Measurements from ENCODE around the gene PEAR1.

Gene PEAR1

DNA sequence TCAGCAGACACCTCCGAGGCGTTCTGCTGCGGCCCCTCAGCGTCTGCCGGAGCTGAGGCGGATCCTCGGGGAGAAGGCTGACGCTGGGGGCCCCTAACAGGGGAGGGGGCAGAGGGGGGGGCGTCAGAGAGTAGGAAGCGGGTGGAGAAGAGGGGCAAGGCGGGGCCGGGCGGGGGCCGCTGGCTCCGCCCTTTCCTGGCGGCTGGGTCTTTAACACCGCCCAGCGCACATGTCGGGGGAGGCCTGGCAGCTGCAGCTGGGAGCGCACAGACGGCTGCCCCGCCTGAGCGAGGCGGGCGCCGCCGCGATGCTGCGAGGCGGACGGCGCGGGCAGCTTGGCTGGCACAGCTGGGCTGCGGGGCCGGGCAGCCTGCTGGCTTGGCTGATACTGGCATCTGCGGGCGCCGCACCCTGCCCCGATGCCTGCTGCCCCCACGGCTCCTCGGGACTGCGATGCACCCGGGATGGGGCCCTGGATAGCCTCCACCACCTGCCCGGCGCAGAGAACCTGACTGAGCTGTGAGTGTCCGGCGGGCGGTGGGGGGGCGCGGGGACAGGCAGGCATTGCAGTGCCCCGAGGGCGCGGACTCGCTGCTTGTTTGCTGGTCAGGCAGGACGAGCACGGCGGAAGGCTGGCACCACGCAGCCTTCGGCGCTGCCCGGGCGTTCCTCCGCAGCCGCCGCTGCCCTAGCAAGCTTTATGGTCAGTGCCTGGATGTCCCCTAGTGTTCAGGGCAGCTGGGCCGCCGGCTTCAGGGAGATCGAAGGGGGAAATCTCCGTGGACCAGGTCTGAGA lies 32.7 kb upstream of the PEAR1 start, which contains the start of gene NTRK1:
TSS of gene NTRK1 (plus strand) at position 238 of the 796 bp plus-strand sequence. CDS start at position 308, 70 bp downstream.
- DNase-seq: no peak

DNA sequence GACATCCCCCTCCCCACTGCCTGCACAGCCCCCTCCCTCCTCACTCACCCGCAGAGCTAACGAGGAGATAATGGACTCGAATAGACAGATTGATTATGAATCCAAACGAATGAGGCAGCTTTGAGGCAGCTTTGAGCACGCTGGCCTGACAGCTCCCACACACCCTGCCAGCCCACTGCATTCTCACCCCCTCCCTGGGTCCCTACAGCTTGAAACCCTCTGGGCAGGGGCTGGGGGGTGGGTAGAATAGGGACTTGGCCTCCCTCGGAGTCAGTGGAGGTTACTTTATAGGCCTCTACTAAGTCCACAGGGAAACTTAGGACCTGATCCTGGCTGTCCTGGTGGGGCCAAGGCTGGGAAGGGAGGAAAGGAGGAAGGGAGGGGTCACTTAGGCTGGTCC lies 30.9 kb upstream of the PEAR1 start:
- DNase-seq: no peak

DNA sequence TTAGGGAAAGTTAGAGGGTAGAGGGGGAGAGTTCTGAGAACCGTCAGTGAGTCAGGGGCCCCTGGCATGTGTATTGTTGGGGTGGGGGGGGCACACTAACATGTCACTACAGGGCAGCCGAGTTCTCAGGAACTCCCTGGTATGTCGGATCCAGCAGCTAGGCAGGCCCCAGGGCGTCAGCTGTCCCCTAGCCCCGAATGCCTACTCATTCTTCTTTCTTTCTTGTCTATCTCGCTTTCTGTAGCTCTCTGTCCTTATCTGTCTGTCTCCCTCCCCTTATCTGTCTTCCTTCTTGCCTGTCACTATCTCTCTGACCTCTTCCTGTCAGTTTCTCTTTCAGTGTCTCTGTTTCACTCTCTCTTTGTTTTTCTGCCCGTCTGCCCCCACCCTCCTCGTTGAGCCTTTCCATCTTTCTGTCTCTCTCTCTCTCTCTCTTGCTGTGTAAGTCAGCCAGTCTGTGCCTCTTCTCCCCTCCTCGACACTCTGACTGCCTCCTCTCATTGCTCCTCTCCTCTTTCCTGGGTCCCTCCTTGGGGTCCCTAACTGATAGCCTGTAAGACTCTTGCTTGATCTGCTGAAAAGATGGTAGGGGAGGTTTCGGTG lies 30.4 kb upstream of the PEAR1 start:
- DNase-seq: no peak

DNA sequence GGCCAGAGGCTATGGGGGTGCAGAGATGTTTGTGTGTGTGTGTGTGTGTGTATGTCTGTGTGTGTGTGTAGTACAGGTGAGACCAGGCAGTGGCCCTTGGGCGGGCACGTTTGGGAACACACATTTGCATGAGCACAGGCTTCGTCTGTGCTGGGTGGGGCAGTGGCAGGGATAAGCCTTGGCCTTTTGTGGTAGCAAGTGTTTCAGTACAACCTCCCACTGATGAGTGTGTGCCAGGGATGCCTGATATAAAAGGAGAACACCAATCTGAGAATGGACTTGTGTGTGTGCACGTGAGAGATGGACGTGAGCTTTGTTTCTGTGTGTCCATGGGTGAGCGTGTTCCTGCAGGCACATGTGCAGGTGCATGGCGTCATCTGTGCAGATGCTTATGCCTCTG lies 29.9 kb upstream of the PEAR1 start:
- DNase-seq: no peak

DNA sequence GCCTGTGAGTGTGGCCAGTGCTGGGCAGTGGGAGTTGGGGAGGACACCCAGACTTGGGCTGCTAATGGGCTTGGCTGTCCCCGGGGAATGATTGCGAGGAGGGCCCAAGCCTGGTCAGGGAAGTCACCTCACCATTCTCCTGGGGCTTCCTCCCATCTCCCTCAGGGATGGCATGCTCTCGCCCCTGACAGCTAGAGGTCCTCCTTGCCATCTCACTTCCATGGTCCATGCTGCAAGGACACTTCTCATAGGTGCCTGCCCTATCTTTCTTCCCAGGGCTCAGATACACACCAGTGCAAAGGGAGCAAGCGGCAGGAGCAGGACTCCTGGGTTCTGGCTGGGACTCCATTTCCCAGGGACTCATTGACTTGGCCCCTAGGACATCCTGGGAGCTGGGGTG lies 28.7 kb upstream of the PEAR1 start:
- DNase-seq: no peak

DNA sequence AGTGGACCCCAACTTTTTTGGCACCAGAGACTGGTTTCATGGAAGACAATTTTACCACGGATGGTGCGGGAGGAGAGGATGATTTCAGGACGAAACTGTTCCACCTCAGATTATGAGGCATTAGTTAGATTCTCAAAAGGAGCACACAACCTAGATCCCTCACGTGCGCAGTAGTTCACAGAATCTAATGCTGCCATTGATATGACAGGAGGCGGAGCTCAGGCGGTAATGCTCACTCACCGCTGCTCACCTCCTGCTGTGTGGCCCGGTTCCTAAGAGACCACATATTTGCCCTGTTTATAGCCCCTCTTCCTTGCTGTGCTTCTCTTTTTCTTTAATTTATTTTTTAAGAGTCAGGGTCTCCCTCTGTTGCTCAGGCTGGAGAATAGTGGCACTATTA lies 28.3 kb upstream of the PEAR1 start:
- DNase-seq: no peak

DNA sequence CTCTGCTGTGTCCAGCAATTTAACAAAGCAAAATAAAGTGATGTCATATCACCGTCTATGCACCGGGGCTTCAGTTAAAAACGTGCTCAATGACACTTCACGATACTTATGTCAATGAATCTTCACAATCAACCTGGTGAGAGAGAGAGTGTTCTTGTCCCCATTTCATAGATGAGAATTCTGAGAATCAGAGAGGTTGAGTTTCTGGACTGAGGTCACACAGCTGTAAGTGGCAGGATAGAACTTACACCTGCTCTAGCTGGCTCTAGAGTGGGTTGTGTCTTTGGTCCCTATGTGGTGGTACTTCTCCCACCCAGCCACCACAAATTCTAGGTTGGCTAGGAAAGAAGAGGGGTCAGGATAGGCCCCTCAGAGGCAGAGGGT lies 27.7 kb upstream of the PEAR1 start:
- no peak for DNase-seq

DNA sequence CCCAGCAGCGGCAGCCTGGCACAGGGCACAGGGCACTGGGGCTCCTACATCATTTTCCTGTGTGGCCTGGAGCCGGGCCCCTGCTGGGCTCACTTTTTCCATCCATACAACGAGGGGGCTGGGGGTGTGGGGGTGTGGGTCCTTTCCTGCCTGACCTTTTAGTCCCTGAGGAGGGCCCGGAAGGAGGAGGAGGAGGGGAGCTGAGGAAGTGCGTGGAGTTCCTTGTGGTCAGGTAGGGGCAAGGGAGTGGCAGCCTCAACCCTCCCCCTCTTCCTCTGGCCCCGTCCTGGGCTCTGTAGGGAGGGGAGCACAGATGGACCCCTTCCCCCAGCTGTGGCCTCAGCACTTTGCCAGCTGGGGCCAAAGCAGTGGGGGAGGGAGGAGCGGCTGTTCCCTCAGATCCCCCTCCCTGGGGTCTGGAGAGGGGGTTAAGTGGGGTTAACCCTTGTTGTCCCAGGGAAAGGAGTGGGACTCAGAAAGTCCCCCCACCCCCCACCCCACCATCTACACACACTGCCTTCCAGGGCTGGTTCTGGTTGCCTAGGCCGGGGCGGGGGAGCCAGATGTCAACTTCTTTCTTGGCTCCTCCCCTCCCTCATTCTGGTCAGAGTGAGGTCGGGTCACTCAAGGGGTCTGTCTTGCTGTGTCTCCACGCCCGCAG lies 27.1 kb upstream of the PEAR1 start:
- no peak for DNase-seq

DNA sequence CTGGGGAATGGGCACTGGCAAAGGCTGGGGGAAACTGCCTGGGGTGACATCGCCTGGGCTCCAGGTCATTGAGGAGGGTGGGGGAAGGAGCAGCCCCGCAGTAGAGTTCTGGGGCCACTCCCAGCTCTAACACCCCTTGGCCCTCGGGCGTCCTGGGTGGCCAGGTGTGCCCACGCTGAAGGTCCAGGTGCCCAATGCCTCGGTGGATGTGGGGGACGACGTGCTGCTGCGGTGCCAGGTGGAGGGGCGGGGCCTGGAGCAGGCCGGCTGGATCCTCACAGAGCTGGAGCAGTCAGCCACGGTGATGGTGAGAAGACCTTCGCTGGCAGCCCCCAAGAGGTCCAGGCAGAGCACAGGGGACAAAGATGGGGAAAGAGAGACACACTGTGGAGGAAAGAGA lies 25.2 kb upstream of the PEAR1 start:
- no peak for DNase-seq

DNA sequence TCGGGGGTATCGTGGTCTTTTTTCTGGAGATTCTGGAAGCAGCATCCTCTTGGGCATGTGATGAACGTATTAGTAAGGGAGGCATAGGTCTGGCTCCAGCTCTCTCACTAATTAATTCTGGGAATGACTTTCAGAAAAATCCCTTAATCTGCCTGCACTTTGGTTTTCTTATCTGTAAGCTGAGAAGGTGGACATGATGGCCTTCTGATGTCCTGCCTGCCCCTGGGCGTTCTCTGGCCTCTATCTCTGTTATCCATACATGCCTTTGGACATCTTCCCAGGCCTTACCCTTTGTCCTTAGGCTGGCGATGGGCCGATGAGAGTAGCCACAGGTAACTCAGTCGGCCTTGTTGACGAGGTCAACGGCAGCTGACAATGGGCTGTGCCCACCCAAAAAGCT lies 24.1 kb upstream of the PEAR1 start:
- DNase-seq: no peak

DNA sequence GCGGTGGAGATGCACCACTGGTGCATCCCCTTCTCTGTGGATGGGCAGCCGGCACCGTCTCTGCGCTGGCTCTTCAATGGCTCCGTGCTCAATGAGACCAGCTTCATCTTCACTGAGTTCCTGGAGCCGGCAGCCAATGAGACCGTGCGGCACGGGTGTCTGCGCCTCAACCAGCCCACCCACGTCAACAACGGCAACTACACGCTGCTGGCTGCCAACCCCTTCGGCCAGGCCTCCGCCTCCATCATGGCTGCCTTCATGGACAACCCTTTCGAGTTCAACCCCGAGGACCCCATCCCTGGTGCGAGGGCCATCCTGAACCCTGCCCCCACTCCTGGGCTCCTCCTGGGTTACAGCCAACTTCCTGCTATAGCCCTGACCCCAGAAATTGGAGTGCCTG lies 19.9 kb upstream of the PEAR1 start:
- DNase-seq: no peak

DNA sequence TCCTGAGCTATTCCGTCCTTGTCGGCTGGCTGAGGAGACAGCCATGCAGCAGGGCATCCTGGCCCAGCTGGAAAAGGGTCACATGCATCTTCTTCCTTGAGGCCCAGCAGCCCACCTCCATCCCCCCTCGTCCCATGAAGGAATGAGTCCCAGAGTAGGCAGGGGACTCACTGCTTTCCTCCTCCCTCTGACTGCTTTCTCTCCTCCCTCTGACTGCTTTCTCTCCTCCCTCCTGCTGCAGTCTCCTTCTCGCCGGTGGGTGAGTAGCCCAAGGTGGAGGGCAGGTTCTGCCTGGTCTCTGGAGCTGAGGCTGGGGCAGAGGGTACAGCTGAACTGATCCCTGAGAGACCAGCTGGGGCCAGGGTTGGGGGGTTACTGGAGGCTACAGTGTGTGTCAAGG lies 19.4 kb upstream of the PEAR1 start:
- DNase-seq: no peak

DNA sequence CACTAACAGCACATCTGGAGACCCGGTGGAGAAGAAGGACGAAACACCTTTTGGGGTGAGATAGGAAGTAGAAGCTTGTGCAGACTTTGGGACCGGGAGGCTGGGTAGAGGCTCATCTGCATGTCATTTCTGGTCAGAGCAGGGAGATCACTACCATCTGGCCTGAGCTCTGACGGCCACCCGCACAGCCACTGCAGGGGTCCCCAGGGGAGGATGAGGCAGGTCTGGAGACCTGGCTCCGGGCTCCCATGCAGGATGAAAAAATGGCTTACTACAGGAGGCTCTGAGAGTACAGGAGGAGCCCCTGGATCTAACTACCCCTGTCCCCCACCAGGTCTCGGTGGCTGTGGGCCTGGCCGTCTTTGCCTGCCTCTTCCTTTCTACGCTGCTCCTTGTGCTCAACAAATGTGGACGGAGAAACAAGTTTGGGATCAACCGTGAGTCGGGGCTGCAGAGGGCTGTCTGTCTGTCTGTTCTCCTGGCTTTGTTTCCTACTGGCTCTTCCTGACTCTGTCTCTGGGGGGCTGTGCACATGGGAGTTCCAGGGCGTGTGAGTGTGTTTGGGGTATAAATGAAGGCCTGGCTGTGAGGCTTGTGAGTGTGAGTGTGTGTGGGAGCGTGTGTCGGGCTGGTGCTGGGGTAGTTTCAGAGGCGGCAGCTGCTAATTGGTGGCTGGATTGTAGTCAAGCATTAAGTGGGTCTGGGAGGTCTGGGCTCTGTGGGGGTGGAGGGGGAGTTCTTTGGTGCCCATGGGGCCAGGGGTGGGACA lies 18.8 kb upstream of the PEAR1 start:
- no peak for DNase-seq

DNA sequence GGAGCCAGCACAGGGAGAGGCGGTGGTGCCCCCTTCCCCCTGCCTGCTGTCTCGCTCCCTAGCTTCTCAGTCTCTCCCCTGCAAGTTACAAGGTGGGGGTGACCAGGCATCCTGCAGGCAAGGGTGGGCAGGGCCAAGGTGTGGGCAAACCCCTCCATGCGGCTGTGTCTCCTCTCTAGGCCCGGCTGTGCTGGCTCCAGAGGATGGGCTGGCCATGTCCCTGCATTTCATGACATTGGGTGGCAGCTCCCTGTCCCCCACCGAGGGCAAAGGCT lies 18.2 kb upstream of the PEAR1 start:
- no peak for DNase-seq

DNA sequence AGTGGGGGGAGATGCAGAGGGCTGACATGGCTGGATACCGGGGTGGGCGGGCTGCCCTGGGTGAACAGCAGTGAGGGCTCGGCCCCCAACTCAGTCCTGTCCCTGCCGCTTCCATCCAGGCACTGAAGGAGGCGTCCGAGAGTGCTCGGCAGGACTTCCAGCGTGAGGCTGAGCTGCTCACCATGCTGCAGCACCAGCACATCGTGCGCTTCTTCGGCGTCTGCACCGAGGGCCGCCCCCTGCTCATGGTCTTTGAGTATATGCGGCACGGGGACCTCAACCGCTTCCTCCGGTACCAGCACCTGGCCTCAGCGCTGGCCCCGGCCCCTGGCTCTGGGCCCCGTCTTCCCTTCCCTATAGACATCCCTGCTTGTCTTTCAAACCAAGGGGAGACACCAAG lies 17.2 kb upstream of the PEAR1 start:
- DNase-seq: no peak

DNA sequence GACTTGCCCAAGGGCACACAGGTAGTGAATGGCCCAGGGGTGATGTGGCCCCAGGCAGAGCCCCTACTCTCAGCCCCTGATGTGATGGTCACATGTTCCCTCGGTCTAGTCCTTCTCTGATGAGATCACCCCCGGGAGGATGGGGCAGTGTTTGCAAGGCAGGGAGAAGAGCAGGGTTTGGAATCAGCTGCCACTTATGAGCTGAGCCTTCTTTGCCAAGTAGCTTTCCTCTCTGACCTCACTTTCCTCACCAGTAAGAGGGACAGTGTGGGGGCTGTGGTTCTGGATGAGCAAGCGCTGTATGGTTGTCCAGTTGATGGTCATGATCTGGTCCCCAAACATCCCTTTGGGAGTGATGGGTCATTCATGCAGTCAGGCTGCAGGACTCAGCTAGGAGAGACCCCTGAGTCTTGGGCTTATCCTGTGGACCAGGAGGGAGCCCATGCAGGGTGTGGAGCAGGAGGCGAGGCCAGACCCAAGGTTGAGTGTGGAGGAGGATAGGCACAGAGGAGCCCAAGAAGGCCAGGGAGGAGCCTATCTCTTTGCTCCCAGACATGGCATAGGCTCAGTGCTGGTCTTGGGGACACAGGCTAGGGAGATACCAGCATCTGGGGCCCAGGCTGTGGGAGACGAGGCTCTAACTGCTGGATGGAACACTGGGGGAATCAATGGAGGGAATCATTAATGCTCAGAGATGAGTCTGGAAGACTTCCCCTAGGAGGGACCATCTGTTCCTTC lies 15.9 kb upstream of the PEAR1 start:
- DNase-seq: no peak

DNA sequence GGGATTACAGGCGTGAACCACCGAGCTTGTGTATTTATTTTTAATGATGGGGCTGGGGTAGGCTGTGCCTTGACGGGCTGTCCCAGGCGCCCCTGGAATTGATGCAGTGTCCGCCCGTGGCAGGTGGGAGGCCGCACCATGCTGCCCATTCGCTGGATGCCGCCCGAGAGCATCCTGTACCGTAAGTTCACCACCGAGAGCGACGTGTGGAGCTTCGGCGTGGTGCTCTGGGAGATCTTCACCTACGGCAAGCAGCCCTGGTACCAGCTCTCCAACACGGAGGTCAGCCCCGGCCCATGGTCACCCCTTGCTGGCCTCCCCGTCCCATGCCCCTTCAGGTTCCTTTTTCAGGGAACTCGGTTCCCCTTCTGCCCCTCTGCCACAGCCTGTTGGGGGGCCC lies 13.6 kb upstream of the PEAR1 start:
- no peak for DNase-seq

DNA sequence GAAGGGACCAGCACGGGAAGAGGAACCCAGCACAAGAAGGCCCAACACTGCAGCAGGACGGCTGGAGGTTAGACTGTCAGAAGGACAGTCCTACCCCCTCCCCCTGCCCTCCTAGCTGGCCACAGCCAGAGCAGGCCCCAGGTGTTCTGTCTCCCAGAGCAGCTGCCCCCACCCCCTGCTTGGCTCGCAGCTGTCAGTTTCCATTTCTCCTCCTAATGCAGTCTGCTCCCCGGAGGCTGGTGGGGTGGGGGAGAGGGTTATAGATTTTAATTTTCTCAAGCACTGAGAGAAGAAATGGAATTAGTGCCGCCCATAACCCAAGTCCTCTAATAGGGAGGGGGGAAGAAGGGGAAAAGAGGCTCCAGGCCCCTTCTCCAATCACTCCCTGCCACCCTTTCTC lies 13.0 kb upstream of the PEAR1 start:
- DNase-seq: no peak

DNA sequence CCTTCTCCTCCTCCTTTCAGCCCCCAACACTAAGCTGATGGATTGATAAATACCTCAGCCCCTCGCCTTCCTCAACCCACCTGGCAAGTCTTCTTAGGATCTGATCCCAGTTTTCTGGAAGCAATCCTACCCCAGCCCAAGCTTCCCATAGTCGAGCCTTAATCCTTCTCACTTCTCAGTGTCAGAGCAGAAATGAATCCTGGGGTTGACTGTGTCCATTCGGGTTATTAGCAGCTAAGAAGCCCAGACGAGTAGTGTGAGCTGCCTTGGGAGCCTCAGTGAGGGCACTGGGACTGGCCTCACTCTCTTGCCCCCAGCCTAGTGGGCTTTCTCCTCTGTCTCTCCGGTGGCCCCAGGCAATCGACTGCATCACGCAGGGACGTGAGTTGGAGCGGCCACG lies 12.4 kb upstream of the PEAR1 start:
- DNase-seq: no peak

DNA sequence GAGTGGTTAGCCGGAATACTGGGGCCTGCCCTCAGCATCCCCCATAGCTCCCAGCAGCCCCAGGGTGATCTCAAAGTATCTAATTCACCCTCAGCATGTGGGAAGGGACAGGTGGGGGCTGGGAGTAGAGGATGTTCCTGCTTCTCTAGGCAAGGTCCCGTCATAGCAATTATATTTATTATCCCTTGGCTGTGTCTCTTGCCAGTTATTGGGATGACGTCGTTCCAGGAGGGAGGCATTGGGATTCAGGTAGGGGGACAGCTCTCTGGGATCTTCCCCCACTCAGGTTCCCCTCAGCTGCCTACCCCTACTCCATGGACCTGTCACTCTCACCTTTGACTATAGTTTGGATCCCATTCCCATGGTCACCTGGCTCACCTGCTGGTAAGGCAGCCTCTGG lies 11.9 kb upstream of the PEAR1 start:
- no peak for DNase-seq

DNA sequence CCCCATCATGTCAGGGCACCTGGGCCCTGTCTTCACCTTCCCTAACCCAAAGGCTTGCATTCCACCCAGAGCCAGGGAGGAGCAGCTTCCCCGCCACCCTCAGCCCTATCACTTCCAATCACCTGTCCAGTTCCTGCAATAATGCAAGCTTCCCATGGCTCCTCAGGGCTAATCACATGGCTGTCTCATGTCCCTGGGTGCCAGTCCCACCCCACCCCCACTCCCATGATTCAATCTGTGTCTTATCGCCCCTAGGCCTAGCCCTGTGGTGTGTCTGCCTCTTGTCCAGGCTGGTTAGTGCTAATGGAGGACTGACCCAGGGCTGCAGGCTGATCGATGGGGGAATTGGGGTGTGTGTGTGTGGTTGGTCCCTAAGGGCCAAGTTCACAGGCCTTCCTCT lies 11.0 kb upstream of the PEAR1 start:
- DNase-seq: no peak

DNA sequence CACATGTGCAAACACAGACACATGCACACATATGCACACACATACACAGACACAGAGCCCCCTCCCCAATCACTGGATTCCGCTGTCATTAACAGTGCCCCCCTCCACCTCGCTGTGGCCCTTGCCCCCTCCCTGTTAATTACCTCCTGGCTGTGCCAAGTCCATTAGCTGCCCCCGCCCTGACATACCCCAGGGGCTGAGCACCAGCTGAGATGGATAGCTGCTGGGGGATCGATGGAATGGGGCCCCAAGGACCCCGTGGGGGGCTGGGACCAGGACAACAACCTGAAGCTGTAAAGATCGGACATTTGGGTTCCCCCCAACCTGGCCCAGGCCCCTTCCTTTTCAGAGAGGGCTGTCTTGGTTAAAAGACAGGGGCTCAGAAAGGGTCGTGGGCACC lies 9.6 kb upstream of the PEAR1 start:
- no peak for DNase-seq

DNA sequence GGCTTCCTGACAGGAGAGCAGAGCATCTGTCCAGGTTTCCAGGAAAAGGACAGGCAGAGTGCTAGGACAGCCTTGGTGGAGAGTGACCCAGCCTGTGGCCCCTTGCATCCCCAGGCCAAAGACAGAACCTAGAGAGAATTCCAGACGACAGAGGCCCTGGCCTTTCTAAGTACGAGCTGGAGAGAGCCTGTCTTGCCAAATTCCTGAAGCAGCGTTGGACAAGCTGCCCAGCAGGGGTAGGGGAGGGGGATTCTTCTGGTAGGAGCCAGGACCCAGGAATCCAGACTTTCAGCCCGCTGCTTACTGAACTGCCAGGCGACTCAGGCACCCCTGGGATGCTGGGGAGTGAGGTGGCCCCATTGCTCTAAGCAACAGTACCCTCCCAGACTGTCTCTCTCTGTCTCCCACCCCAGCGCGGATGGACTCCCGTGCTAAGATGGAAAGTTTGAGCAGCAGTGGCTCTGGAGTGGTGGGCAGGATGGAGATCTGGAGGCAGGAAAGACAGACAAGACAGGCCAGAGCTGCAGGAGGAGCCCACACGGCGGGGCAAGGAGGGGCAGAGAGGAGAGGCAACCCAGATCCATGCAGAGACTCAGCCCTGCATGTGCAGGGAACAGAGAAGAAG lies 8.8 kb upstream of the PEAR1 start:
- no peak for DNase-seq

Data from DMS153 (cell line).